Measurements from ENCODE around the gene CDH22.

CDH22 gene

DNA sequence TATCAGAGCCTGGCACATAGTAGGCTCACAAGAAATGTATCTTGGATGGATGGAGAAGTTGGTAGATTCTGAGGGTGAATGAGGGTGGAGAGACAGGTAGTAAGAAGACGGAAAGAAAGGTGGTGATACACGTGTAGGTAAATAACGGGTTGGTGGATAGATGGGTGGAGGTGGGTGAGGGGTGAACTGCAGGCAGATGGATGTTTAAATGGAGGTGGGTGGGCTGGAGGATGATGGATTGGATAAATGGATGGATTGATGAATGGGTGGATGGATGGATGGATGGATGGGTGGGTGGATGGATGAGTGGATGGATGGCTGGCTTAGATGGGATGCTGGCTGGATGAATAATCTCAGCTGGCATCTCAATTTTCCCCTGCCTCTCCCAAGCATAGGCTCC, 9.9 kb downstream of the CDH22 start:
- DNase-seq = no peak

DNA sequence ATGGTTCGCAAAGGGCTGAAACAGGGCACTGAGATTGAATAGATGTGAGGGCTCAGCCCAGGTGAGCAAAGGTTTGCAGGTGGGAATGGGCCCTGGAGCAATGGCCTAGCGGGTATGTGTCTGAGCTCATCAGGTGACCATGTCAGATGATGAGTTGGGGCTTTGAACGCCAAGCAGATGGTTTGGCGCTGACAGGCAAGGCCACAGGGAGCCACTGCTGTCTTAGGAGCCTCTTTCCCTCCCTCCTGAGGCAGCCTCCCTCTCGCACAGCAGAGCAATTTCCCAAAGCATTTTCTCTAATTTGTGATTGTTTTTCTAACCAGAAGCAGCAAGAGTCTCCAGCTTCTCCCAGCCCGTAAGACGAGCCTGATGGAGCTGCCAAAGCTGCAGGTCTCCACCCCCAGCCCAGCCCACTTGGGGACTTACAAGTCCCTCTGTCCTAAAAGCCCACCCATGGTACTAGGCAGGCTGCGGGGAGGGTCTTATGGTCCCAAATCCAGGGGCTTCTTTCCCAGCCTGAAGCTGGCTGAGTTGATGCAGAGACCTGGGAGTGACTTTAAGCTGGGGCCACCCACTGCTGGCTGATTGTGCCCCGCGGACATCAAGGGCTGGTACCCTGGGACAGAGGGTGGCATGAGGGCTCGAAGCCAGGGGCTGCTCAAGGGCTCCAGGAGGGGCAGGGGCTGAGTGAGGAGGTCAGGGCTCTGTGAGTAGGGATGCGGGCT, 11.6 kb downstream of the CDH22 start:
- DNase-seq = no peak

DNA sequence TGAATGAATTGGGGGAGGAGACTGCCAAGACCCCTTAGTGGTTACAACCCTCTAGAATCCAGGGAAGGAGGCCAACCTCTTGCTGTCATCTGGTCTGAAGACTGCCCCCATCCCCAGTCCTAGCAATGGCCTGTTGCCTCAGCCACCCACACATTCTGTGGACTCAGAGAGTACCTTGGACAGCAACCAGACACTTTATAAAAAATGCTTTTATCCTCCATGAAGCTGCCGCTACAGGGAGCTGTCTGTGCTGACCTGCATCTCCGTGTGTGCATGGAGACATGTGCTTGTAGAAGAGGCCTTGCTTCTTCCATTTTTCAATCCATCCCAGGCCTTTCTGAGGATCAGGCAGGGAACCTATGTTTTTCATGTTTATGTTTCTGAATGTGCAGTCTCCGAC, 15.2 kb downstream of the CDH22 start:
- peak; percentile 12 to 58 (median 40) for DNase-seq

DNA sequence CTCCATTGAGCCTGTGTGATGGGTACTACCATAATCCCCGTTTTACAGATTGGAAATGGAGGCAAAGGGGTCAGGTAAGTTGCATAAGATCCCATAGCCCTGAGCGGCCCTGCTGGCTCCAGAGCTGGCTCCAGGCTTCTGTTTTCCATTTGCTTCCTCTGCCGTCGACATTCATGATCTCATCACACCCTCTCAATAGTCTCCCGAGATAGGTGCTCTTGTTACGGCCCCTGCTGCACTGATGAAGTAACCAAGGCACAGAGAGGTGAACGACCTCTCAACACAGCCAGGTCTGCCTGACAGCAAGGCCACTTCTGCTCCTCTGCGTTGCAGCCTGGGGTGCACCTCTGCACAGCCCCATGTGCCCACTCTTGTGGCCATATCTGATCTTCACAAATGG, 16.9 kb downstream of the CDH22 start:
- no peak for DNase-seq

DNA sequence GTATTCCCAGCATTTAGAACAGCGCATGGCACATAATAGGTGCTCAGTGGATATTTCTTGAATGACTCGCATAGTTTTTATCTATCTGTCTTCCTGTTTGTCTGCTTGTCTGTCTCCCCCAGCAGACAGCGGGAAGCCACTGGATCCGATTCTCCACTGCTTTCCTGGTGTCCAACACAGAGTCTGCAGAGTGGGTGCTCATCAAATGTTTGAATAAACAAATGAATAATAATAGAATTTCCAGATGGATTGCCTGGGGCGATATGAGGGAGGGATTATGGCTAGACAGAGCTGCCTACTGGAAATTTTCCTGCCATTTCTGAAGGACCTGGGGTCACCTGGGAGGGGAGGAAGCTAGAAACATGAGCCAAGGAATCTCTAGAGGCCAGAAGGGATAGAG, 18.9 kb downstream of the CDH22 start:
- no peak for DNase-seq

DNA sequence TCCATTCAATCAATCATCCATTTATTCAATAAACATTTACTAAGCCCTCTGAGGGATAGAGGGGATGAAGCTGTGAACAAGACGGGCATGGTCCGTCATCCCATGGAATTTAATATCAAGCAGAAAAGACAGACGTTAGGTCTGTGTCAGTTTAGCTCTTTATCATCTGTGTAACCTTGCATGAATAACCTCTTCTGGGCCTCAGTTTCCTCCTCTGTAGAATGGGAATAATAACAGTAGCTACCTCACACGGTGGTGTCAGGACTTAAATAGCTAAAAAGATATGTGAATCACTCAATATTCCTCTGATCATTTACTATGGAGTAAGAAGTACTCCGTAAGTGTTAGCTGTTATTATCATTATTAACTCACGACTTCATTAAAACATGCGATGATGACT, 21.3 kb downstream of the CDH22 start:
- no peak for DNase-seq

DNA sequence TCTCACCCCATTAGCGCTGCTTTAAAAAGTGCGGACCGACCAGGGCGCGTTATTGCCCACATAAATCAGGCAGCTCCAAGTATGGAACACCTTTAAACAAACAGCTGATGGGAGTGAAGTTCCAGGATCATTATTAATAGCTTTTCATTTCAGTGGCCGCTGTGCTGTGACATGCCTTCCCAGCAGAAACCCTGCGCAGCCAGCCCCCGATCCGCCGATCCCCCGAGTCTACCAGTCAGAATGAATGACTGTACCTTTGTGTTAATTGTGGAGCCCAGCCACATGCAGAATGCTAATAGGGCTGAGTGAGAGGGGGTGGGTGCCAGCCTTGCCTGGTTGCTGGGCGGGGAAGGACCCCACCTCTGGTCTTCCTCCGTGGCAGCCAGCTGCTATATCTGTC, 21.9 kb downstream of the CDH22 start:
- DNase-seq = no peak

DNA sequence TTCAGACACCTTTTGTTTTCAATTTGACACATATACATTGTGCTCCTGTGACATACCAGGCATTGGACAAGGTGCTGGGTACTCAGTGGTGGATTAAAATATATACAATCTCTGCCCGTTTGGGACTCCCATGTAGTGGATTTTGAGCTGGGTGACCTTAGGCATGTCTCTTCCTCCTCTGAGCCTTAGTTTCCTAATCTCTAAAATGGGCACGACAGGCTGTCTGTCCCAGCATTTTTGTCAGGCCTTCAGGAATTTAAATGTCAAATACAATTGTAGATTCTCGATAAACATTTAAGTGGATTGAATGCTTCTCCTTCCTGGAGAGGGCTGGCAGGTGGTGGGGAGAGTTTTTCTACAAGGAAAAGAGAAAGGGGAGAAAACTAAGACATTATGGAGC, 22.6 kb downstream of the CDH22 start:
- no peak for DNase-seq

DNA sequence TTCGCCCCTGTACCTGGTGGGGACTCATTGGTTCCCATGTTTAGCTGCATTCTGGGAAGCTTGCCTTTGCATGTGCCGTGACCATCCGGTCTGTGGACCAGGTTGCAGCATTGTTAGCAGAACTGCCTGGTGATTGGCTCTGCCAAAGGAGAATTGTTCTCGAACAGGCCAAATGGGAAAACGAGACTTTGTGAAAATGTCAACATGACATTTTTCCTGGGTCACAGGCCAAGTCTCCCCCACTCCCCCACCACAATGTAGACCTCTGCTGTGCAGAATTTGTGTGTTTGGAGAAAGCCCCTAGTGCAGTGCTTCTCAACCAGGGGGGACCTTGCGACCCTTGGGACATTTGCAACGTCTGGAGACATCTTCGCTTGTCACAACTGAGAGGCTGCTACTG, 23.2 kb downstream of the CDH22 start:
- no peak for DNase-seq

DNA sequence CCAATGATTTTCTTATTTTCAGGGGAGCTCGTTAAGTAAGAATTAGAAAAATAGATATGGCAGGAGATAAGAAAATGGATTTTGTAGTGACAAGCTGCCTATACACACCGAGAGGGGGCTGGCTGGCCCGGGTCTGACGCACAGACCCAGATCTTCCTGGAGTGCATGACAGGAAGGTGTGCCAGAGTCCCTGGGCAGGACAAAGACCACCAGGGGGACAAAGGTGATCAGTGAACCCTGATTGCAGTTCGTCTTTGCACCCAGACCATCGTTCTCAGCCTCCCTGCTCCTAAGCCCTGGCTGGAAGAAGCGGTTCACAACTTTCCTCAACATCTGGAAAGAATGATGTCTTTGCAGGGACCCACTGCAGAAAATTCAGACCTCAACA, 24.3 kb downstream of the CDH22 start:
- no peak for DNase-seq

DNA sequence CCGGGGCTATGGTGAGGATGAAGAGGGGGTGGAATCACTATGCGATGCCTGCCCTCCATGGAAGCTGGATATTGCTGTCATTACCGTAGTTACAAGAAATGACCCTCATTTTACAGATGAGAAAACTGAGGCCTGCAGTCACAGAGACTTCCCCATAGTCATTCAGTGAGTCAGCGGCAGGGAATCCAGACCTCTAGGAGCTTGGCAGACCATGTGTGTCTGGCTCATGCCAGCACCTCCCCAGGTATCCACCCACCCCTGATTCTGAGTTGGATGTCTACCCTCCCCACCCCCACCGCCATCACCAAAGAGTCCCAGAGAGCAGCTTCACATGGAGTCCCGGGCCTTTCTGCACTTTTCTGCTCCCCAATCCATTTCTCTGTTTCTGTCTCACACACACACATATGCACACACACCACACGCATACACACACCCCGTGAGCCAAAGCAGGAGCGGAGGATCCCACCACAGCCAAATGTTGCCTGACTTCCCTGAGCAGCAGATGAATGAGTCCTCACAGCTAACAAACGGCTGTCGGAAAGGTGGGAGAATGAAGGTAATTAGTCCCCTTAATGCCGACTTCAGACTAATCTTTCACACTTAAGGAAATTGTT, 24.8 kb downstream of the CDH22 start:
- no peak for DNase-seq

DNA sequence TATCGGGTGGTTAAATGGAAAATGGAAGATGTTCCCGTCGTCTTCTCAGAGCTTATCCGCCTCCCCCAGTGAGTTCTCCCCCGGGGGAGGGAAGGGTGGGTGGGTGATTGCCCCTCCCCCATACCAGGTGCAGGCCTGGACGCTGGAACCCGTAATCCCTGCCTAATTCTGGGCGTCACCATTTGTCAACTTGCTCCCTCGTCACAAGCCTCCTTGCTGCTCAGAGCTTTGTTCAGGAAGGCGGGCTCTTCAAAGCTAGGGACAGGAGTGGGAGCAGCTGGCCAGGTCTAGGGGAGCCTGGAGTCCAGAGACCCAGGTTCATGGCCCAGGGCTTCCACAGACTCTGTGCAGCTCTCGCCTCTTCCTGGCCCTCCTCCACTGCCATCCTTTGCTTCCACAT, 25.6 kb downstream of the CDH22 start:
- DNase-seq = no peak

DNA sequence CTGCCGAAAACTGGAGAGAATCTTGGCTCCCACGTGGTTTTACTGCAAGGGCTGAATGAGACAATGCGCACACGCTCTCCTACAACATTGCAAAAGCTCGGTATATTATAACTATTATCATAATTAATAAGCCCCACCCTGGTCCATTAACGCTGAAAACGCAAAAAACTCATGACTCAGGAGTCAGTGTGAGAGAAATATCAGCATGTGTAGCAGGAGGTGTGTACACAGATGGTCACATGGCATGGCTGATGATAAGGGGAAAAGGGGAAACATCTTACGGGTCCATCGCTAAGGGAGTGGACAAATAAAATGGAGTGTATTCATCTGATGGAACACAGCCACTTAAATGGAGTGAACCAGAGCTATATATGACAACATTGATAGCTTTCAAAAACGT, 29.2 kb downstream of the CDH22 start:
- DNase-seq = no peak

DNA sequence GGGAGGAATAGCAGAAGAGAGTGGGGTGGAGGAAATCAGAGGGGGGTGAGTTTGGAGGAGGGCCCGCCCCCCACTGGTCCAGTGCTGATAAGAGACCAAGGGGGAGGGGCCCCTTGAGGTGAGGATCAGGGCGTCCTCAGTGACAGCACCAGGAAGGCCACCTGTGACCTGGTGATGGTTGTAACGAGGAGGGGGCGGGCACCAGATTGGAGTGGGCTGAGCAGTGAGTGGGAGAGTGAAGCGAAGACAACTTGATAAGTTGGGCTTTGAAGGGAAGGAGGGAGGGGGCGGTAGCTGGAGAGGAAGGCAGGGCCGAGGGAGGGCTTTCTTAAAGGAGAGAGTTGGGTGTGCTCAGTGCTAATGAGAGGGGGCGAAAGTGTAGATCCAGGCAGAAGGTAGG, 30.7 kb downstream of the CDH22 start:
- no peak for DNase-seq

DNA sequence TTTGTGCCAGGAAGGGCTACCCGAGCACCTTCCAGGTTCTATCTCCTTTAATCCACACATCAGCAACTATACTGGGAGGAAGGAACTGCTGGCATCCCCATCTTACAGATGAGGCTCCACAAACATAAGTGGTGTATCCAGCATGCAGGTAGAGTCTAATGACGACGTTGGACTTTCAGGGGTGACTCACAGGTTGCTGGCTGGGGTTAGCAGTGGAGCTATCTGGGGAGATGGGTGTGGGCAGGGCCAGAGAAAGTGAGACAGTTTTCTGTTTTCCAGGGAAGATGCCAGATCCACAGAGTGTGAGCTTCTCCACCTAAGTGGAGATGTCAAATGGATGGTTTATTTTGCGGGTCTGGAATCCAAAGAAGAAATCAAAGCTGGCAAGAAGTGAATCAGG, 31.8 kb downstream of the CDH22 start:
- DNase-seq = no peak

DNA sequence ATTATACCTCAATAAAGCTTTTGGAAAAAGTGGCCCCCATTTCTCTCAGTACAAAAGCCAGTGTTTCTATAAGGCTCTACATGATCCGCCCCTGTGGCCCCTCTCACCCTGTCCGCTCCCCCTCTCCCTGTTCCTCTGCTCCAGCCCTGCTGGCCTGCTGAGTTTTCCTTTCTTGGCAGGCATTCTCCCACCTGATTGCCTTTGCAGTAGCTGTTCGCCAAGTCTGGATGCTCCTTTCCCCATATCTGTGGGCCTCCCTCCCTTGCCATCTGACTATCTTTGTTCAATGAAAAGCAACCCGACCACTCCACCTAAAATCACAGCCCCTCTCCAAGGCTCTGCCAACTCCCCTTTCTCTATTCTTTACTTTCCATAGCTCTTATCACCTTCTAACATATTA, 33.2 kb downstream of the CDH22 start:
- DNase-seq = no peak

DNA sequence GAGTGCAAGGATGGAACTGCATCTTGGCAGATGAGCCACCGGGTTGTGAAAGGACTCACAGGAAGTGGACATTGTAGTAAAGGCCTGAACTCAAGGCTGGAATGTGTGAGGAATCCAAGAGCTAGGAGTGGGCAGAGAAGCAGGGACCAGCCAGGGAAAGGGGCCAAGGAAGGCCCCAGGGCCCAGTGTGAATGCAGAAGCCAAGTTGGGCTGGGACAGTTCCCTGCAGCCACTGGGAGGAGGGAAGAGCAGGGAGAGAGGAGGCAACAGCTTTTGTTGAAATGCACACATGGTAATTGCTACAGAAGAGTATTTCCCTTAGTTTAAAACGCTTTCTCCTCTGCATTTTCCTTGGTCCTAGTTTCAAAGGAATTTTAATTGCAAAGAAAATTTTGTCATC, 34.6 kb downstream of the CDH22 start:
- DNase-seq = no peak

DNA sequence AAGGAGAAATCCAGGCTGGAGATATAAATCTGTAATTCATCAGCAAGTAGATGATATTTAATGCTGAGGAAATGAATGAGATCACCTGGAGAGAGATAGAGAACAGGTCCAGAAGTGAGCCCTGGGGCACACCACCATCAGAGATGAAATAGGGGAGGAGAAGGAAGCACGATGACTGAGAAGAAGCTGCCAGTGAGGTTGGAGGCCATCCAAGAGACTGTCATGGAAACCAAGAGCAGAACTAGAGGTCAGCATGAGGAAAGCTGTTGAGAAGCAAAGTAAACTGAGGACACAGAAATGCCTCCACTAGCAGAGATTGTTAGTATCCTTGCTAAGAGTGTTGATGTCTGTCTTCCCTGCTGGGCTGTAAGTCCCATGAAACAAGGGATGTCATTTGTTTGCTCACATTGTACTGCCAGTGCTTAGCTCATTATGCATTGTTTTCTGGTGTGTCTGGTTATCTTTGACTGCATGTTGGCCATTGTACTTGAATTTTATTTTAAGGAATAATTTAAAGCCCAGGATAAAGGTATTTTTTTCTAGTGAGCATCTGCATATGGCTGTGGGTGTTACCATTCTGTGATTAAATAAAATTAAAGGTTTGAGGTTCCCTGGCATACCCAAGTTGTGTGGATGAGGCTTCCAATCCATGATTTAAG, 35.8 kb downstream of the CDH22 start:
- DNase-seq = no peak

DNA sequence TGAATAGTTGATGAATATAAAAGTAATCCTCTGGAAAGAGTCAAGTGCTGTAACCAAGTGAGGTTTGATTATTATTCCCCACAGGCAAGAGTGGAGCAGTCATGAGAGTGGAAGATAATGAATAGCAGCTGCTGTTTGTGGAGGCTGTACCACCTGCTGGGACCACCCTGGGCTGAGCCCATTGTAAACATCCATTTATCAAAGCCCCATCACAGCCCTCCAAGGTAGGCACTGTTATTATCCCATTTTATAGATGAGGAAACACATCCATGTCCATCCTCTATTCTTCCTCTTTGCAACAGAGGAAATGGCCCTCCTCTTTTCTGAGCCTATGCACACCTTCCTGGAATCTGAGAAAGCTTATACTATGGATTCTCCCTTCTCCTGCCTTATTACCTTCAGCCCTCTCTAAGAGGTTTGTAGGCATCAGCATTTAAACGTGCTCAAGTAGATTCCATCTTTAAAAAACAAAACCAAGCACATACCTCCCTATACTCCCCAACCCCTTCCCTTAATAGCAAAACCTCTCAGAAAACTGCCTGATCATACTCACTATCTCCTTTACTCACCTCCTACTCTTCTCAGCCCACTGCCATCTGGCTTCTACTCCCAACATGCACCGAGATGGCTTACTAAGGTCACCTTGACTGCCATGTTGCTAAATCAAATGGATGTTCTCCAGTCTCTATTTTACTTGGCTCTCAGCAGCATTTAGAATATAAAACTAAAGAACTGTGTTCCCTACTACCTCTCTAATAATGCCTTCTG, 37.1 kb downstream of the CDH22 start:
- DNase-seq = no peak

DNA sequence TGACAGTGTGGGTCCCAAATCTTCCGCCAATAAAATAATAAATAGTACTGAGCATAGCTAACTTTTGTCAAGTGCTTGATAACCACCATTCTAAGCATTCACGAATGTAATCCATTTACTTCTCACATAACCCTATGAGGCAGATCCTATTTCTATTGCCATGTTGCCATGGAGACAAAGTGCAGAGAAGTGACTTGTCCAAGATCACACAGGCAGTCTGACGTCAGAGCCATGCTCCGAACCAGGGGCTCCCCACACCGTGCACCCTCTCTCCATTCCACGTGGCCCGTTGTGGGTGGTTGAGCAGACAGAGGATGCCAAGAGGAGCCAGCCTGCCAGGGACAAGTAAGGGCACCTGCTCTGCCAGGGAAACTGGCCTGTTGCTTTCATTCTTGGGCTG, 38.9 kb downstream of the CDH22 start:
- no peak for DNase-seq

DNA sequence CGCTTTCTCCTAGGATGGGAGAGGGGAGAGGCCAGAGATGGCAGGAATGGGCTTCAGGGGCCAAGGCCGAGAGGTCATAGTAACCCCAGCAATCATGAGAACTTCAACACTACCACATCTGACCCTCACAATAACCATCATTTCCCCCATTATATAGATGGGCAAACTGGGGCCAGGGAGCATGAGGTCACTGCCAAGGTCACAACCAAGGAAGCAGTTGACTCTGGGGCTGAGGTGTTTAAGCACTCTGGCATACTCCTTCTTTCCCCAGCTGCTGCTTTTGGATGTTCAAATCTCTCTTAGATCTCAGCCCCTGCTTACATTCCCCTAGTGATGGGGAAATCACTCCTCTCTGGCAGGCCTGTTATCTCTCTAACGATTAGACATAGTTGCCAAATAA, 39.6 kb downstream of the CDH22 start:
- DNase-seq = no peak

DNA sequence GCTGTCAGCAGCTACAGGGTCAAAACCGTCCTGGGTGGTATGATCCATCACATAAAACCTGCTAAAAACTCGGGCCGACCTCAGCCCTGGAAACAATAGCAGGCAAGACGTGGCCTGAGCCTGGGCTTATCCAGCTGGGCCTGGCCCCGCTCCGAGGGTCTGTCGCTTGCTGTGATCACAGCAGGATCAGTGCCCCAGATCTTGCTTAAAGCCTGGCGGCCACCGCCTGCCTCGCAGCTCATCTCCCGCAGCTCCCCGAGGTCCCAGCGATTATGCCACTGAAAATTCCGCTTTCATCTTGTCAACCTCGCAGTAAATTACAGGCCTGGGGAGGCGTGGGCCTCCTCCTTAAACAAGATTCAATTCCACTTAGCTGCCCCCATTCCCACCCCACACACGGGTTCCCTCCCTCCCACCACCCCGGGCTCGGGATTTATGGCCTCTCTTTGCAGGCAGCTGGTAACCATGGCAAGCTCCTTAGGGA, 40.1 kb downstream of the CDH22 start:
- DNase-seq = no peak
